HG03457 (cell line): ENCODE measurements around the gene MTHFD2L.
"Not testable (repeated sequence)": the region's sequence is repeated elsewhere in the genome, so short reads cannot be mapped to it uniquely, and the experiment has no call there.

Experiments
- ATAC-seq: cut with Tn5 transposase; IDR thresholded peaks from one replicate; pipeline ENCODE4 v1.9.1; 2021; ENCODE audit warnings: moderate number of reproducible peaks; ENCODE audit not compliant: unreplicated experiment

Gene MTHFD2L

GRCh38 chr4:74132188-74132587, 25.7 kb upstream of the MTHFD2L start:
- not testable (repeated sequence) for ATAC-seq

GRCh38 chr4:74132944-74133343, 25.0 kb upstream of the MTHFD2L start:
- no peak for ATAC-seq

- no peak for ATAC-seq
These were observed 24.0 kb upstream of the MTHFD2L start for GRCh38 chr4:74133786-74134499.

GRCh38 chr4:74134500-74134852, 23.4 kb upstream of the MTHFD2L start:
- no peak for ATAC-seq

- no peak for ATAC-seq
These were observed 11.3 kb upstream of the MTHFD2L start for GRCh38 chr4:74146581-74147129.

- no peak for ATAC-seq
These were observed 9.7 kb upstream of the MTHFD2L start for GRCh38 chr4:74148205-74148604.

GRCh38 chr4:74152836-74153235, 5.1 kb upstream of the MTHFD2L start:
- no peak for ATAC-seq

GRCh38 chr4:74156521-74156920, 1.4 kb upstream of the MTHFD2L start:
- no peak for ATAC-seq

- no peak for ATAC-seq
These were observed 764 bp upstream of the MTHFD2L start for GRCh38 chr4:74157154-74157553.

- ATAC-seq: no peak
These were observed 686 bp downstream of the MTHFD2L start for GRCh38 chr4:74158466-74159142.

- no peak for ATAC-seq
These were observed 1.3 kb downstream of the MTHFD2L start for GRCh38 chr4:74159143-74159709.

- ATAC-seq: no peak
These were observed 3.9 kb downstream of the MTHFD2L start for GRCh38 chr4:74161666-74162450.

GRCh38 chr4:74166135-74166534, 8.2 kb downstream of the MTHFD2L start:
- ATAC-seq: no peak

- no peak for ATAC-seq
These were observed 8.9 kb downstream of the MTHFD2L start for GRCh38 chr4:74166818-74167217.

- no peak for ATAC-seq
These were observed 9.7 kb downstream of the MTHFD2L start for GRCh38 chr4:74167585-74167984.

- ATAC-seq: no peak
These were observed 10.9 kb downstream of the MTHFD2L start for GRCh38 chr4:74168841-74169240.

- no peak for ATAC-seq
These were observed 15.4 kb downstream of the MTHFD2L start for GRCh38 chr4:74173321-74173720.

GRCh38 chr4:74174421-74174820, 16.5 kb downstream of the MTHFD2L start:
- ATAC-seq: no peak

GRCh38 chr4:74174941-74175340, 17.0 kb downstream of the MTHFD2L start:
- no peak for ATAC-seq

- no peak for ATAC-seq
These were observed 17.5 kb downstream of the MTHFD2L start for GRCh38 chr4:74175379-74175778.

- no peak for ATAC-seq
These were observed 20.9 kb downstream of the MTHFD2L start for GRCh38 chr4:74178798-74179197.
